ENCODE results near the gene TAC4. TPM values are rescaled to one million over a fixed set of nuclear protein-coding genes. Genes with fewer than 3 reads are reported as not detected.

The TAC4 gene
- total RNA-seq, 1 experiment from 2014 or later: not detected

DNA sequence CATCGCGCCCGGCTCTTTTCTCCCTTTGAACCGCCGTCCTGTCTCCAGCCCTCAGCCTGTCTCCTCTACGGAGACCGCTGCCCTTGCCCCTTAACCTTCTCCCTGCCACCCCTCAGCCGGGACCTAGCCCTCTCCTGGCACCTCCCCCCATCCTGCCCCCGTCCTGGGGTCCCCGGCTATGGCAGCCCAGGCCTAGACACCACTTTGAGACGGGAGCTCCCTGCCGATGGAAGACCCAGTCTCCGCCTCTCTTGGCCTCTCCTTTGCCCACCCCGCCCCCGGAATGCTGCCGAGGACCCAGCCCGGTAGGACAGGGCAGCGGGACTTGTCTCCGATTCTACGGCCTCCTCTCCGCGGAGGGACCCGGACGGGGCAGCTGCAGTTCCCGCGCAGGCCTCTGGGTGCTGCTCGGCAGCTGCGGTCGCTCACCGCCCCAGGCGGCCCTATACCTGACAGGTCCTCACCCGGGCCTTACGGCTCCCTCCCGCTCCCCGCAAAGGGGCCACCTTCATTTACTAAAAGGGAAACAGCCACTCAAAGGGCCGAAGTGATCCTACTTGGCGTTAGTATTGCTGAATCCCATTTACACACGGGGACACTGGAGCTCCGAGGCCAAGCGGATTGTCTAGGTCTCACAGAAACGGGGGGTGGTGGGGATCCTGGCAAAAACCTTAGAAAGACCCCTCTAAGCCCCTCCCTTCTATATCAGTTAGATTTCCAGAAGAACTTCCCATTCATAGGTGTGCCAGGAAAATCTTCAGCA, 32.6 kb upstream of the TAC4 start:
- Histone ChIP-seq H3K9me3 (ENCODE audit: low read depth, low read length, poor library complexity, severe bottlenecking) (no peaks in the 10 kb centered on the region), H3K36me3 (ENCODE audit: insufficient read depth, low read length, poor library complexity, severe bottlenecking) (no peaks in the 10 kb centered on the region), H3K4me1 (ENCODE audit: insufficient read depth, low read length, poor library complexity, severe bottlenecking) (no peaks in the 10 kb centered on the region), H3K27ac (ENCODE audit: low read depth, low read length, poor library complexity, severe bottlenecking) (no peak overlapping the region), H3K27me3 (replicated peaks; ENCODE audit: insufficient read depth, low read depth, low read length, poor library complexity) (peaks cover 32% of the 10 kb centered on the region), H3K4me3 (ENCODE audit: low read depth, low read length, poor library complexity, severe bottlenecking) (no peak overlapping the region)
- BruUV-seq (replicated peaks): no TSS peak
- intact Hi-C loops (cut with micrococcal nuclease; ENCODE audit: unreplicated experiment): loop anchor here (5.0 kb wide), 1 partner anchor 117 kb away; the partner anchor contains the start of gene DLX3
- peak; percentile 73 for DNase-seq (ENCODE audit: low spot score)
- CTCF ChIA-PET: interaction anchor here (0.8 to 1.4 kb wide), 3 partner anchors 9 to 117 kb away, joined by 6 to 10 read pairs (median 8); no protein-coding TSS in a partner anchor
- POLR2A ChIA-PET (ENCODE audit: low non-redundant PET): no interaction called here
- no peak for TF ChIP-seq EZH2 (IDR thresholded peaks at IDR 0.05; ENCODE audit: borderline replicate concordance, low read depth, low read length, poor library complexity, severe bottlenecking)
- TF ChIP-seq, protein P1, sequence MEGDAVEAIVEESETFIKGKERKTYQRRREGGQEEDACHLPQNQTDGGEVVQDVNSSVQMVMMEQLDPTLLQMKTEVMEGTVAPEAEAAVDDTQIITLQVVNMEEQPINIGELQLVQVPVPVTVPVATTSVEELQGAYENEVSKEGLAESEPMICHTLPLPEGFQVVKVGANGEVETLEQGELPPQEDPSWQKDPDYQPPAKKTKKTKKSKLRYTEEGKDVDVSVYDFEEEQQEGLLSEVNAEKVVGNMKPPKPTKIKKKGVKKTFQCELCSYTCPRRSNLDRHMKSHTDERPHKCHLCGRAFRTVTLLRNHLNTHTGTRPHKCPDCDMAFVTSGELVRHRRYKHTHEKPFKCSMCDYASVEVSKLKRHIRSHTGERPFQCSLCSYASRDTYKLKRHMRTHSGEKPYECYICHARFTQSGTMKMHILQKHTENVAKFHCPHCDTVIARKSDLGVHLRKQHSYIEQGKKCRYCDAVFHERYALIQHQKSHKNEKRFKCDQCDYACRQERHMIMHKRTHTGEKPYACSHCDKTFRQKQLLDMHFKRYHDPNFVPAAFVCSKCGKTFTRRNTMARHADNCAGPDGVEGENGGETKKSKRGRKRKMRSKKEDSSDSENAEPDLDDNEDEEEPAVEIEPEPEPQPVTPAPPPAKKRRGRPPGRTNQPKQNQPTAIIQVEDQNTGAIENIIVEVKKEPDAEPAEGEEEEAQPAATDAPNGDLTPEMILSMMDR (conservative IDR thresholded peaks at IDR 0.05; ENCODE audit: low read depth, low read length): peak; percentile 94

DNA sequence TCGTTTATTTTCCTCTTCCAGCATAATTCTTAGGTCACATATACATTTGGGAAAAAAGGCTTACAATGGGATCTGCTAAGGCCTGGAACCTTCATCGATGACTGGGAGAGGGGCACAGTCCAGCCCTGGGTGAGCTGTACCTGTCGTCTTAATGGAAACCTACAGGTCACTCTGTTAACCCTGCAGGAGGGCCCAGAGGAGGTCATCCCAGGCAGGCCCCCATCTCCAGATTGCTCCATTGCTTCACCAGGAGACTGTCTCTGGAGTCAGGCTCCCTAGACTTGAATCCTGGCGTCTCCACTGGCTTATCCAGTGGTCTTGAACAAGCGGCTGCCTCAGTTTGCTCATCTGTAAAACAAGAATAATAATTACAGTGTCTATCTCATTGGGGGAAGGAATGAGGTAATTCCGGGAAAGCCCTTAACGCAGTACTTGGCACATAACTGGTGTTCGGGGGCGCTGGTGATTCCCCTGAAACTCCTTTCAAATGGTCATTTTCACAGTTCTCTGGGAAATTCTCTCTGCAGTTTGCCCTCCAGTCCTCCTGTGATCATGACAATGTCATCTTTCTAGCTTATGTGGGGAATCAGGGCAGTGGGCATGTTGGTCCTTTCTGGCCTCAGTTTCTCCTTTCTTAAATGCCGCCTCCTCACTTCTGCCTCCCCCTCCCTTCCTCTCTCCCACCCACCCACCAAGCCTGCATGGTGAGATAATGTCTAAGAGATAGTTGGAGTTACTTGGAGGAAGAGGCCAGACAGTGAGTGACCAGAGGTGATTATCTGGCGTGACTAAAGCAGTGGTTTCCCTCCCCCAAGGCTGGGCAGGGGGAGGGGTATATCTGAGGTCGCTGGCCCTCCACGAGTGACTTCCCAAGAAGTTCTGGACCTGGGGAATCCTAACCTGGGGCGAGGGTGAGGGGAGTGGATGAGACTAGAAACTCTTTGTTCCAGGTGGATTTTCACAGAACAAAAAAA, 31.3 kb upstream of the TAC4 start:
- BruUV-seq (replicated peaks): no TSS peak
- H3K27me3 ChIP-seq (replicated peaks; ENCODE audit: insufficient read depth, low read depth, low read length, poor library complexity): peaks cover 32% of the 10 kb centered on the region
- H3K9me3 ChIP-seq (ENCODE audit: low read depth, low read length, poor library complexity, severe bottlenecking): no peaks in the 10 kb centered on the region
- no peak for DNase-seq (ENCODE audit: low spot score)
- no peak overlapping the region for H3K4me3 ChIP-seq (ENCODE audit: low read depth, low read length, poor library complexity, severe bottlenecking)
- no peak overlapping the region for H3K27ac ChIP-seq (ENCODE audit: low read depth, low read length, poor library complexity, severe bottlenecking)
- H3K36me3 ChIP-seq (ENCODE audit: insufficient read depth, low read length, poor library complexity, severe bottlenecking): no peaks in the 10 kb centered on the region
- TF ChIP-seq, protein P1 (conservative IDR thresholded peaks at IDR 0.05; ENCODE audit: low read depth, low read length): no peak
- TF ChIP-seq EZH2 (IDR thresholded peaks at IDR 0.05; ENCODE audit: borderline replicate concordance, low read depth, low read length, poor library complexity, severe bottlenecking): no peak
- POLR2A ChIA-PET (ENCODE audit: low non-redundant PET): no interaction called here
- intact Hi-C loops (cut with micrococcal nuclease; ENCODE audit: unreplicated experiment): no loop called here
- CTCF ChIA-PET: interaction anchor here (0.6 kb wide), 1 partner anchor 312 kb away, joined by 3 read pairs; no protein-coding TSS in a partner anchor
- H3K4me1 ChIP-seq (ENCODE audit: insufficient read depth, low read length, poor library complexity, severe bottlenecking): no peaks in the 10 kb centered on the region

- POLR2A ChIA-PET (ENCODE audit: low non-redundant PET): no interaction called here
- DNase-seq (ENCODE audit: low spot score): no peak
Observed at GRCh38 chr17:49875685-49876084, 27.8 kb upstream of the TAC4 start.

More at GRCh38 chr17:49875685-49876084, 27.8 kb upstream of the TAC4 start:
- no TSS peak for BruUV-seq (replicated peaks)
- no peaks in the 10 kb centered on the region for H3K4me1 ChIP-seq (ENCODE audit: insufficient read depth, low read length, poor library complexity, severe bottlenecking)
- no peak for TF ChIP-seq EZH2 (IDR thresholded peaks at IDR 0.05; ENCODE audit: borderline replicate concordance, low read depth, low read length, poor library complexity, severe bottlenecking)
- TF ChIP-seq, protein P1 (conservative IDR thresholded peaks at IDR 0.05; ENCODE audit: low read depth, low read length): no peak
- intact Hi-C loops (cut with micrococcal nuclease; ENCODE audit: unreplicated experiment): no loop called here
- peaks cover 4% of the 10 kb centered on the region for H3K27me3 ChIP-seq (replicated peaks; ENCODE audit: insufficient read depth, low read depth, low read length, poor library complexity)
- CTCF ChIA-PET: interaction anchor here (0.6 kb wide), 1 partner anchor 123 kb away, joined by 4 read pairs; no protein-coding TSS in a partner anchor
- no peaks in the 10 kb centered on the region for H3K9me3 ChIP-seq (ENCODE audit: low read depth, low read length, poor library complexity, severe bottlenecking)
- H3K36me3 ChIP-seq (ENCODE audit: insufficient read depth, low read length, poor library complexity, severe bottlenecking): no peaks in the 10 kb centered on the region
- H3K4me3 ChIP-seq (ENCODE audit: low read depth, low read length, poor library complexity, severe bottlenecking): no peak overlapping the region
- no peak overlapping the region for H3K27ac ChIP-seq (ENCODE audit: low read depth, low read length, poor library complexity, severe bottlenecking)

Measured in A673 (cell line).